MV-4-11 (cell line): ENCODE measurements around the gene SLC5A5.

Experiments used
- DNase-seq: peaks from one replicate; lab custom pipeline; 2025; lab: John Stamatoyannopoulos, UW

Gene SLC5A5

GRCh38 chr19:17920527-17920926 is 48.8 kb downstream of the SLC5A5 start:
- no peak for DNase-seq

GRCh38 chr19:17922138-17922537 is 50.4 kb downstream of the SLC5A5 start:
- no peak for DNase-seq

GRCh38 chr19:17926044-17926443 is 54.3 kb downstream of the SLC5A5 start:
- no peak for DNase-seq

GRCh38 chr19:17929056-17929455 is 57.3 kb downstream of the SLC5A5 start:
- no peak for DNase-seq

DNA sequence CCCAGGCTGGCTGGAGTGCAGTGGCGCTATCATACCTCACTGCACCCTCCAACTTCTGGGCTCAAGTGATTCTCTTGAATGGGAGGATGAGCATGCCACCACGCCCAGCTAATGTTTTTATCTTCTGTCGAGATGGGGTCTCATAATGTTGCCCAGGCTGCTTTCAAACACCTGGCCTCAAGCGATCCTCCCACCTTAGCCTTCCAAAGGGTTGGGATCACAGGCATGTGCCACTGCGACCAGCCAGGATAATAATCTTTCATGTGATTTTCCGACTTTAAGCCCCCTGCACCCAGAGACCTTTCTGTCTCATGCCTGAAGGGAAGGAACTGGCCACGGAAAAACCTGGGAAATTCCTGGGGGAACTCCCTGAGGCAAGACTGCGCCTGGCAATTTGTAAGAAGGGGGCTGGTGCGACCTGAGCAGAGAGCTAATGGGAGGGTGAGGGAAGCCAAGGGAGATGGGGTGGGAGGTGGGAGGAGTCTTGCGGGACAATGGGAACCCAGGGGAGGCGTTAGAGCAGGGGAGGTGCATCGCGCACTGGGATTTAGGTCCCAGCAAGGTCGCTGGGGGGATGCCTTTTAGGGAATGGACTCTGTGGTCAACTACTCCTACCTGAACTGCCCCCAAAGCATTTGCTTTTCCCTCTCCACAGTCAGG is 59.9 kb downstream of the SLC5A5 start:
- DNase-seq: no peak

DNA sequence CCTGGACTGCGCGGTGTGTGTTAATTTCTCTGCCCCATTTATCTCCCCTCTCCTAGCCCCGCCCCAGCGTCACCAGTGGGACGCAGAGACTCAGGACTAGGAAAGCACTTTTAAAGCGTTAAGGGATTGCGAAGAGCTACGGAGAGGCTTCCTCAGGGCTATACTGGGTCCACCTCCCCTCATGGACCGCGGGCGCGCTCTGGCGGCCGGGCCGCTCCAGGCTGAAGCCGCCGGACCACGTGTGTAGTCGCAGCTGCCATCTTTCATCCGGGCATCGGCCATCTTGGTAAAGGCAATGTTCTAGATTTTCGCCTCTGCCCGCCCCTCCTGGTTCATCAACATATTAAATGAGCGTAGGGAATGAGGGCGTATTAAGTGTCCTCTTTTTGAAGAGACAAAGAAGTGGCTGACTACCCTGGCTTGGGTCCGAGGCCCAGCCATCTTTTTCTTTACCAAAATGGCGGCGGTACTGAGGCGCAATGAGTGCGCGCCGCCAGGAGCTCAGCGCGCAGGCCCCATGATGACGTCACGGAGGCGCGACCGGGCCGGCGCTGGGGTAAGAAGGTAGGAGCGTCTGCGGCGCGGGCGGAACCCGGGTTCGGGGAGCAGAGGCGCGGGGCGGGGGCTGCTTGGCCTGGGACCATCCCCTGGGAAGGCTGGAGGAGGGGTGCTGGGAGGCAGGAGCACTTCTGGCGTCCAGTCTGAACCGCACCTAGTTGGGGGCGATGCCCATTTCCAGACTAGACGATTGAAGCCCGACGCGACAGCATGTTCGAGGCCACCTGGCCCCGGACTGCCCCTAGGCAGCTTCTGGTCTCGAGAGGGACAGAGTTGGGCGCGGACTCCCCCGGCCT is 61.0 kb downstream of the SLC5A5 start, which contains the start of gene CCDC124:
CCDC124 (plus strand) TSS at position 531 of the 854 bp plus-strand sequence. CDS start 3,406 bp downstream, outside the sequence.
- DNase-seq: peak; percentile 97

DNA sequence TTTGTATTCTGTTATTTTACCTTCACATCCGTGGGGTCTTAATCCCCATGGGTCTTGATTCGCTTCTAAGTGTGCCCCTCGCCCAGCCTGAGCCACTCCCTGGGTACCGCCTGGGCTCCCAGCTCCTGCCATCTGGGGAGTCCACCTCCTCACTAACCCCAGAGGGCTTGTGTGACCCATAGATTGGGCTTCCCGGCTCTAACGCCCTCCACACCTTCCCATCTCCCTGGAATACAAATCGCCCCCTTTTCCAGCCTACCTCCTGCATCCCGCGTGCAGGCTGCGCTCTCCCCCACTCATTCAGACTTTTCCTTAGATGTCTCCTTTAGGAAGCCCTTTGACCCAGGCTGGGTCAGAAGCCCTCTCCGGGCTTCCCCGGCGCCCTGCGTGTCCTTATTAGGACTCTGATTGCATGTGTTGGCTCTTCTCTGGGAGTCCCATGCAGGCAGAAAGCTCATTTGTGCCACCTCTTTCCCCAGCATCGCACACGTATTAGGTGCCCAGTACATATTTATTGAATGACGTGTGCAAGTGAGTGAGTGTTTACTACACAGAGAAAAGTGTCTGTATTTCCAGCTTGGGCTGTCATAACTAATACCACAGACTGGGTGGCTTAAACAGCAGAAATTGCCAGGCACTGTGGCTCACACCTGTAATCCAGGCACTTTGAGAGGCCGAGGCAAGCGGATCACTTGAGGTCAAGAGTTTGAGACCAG is 61.8 kb downstream of the SLC5A5 start:
- no peak for DNase-seq

DNA sequence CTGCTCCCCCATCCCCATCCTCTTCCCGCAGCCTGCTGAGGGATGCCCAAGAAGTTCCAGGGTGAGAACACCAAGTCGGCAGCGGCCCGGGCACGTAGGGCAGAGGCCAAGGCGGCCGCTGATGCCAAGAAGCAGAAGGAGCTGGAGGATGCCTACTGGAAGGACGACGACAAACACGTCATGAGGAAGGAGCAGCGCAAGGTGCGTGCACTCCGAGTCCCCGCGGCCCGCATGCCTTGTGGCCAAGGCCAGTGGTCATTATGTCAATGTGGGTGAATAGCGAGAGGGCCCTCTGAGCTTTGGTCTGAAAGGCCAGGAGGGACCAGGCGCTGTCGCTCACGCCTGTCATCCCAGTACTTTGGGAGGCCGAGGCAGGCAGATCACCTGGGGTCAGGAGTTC is 64.6 kb downstream of the SLC5A5 start:
- no peak for DNase-seq

DNA sequence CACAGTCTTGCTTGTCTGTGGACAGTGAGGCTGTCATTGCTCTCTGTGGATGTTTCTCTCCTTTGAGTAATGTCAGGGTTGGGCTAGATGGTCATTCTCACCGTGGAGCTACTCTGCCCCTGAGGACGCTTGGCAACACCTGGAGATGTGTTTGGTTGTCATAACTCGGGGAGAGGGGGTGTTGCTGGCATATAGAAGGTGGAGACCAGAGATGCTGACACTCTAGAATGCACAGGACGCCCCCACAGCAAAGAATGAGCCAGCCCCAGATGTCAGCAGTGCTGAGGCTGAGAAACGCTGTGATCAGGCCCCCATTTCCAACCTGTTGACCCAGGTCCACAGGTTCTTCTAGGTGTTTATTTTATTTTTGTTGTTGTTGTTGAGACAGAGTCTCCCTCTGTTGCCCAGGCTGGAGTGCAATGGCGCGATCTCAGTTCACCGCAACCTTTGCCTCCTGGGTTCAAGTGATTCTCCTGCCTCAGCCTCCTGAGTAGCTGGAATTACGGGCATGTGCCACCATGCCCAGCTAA is 65.7 kb downstream of the SLC5A5 start:
- no peak for DNase-seq

DNA sequence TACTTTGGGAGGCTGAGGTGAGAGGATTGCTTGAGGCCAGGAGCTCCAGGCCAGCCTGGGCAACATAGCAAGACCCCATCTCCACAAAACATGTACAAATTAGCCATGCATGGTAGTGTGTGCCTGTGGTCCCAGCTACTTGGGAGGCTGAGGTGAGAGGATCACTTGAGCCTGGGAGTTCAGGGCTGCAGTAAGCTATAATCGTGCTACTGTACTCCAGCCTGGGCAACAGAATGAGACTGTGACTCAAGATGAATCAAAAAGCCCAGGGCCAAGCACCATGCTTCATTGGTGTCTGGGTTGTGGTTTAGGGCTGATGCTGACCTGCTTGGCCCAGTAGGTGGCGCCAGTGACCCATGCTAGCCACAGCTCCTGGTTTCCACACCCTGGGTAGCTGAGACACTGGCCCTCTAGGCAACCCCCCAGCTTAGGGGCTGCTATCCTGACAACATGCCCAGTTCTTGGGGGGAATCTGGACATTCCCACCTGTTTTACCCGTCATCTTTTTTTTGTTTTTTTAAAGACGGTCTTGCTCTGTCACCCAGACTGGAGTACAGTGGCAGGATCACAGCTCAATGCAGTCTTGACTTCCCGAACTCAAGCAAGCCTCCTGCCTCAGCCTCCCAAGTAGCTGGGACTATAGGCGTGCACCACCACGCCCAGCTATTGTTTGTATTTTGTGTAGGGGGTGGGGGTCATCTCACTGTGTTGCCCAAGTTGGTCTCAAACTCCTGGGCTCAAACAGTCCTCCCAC is 66.5 kb downstream of the SLC5A5 start:
- peak; percentile 78 for DNase-seq

GRCh38 chr19:17942181-17942580 is 70.4 kb downstream of the SLC5A5 start:
- DNase-seq: no peak

GRCh38 chr19:17942582-17943273 is 71.0 kb downstream of the SLC5A5 start:
- DNase-seq: no peak

DNA sequence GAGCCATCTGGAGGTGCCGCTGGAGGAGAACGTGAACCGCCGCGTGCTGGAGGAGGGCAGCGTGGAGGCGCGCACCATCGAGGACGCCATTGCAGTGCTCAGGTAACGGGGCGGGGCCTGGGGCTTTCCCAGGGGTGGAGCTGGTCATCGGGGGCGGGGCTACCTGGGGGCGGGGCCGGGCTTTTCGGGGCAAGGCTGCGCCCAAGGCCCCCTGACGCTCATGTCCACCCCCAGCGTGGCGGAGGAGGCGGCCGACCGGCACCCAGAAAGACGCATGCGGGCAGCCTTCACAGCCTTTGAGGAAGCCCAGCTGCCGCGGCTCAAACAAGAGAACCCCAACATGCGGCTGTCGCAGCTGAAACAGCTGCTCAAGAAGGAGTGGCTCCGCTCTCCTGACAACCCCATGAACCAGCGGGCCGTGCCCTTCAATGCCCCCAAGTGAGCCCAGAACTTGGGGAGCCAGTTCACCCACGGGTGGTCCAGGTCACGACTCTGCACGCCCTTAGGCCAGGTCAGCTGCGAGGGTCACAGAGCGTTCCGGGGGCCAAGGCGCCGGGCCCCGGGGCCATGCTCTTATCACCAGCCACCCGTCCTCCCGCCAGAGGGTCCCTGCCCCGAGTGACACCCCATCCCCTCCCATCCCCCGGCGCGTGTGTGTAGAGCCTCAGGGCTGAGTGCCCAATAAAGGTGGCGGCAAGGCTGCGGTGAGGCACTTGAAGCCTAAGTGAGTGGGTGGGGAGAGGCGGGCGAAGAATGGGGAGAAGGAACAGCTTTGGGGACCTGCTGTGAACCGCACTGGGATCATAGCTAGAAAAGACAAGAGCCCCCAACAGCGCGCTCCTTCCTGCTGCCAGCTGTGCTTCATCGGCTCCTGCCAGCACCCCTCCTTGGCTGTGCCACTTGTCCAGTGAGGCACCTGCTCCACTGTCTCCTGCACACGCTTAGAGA is 71.8 kb downstream of the SLC5A5 start:
- no peak for DNase-seq

DNA sequence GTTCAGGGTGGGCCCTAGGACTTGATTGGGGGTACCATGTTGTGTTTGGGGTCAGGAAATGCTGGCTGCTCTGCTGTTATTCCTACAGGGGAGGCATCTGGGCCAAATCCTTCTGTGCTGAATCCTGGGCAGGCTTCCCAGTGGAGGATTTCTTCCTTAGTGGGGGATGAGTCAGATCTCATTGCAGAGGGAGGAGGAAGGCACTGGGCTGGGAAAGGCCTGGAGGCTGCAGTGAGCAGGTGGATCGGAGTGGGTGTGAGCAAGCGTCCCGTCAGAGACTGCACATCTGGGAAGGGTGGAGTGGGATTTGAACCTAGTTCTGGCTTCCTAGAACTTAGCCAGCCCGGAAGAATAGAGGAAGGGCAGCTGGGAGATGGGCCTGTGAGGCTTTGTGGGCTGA is 72.6 kb downstream of the SLC5A5 start:
- no peak for DNase-seq
